H1 (cell line): ENCODE results near the gene MTCH2. TPM values are rescaled to one million over a fixed set of nuclear protein-coding genes. Genes with fewer than 3 reads are reported as not detected.

Experiments used
- CBX8 ChIP-seq: fragments of 300-800, 300-1000 bp; sonication (generic); IDR thresholded peaks from 2 replicates; pipeline ENCODE4 v1.7.1; 2016; ENCODE audit warnings: low read depth, low read length, borderline replicate concordance
- HDAC2 ChIP-seq, 2 experiments: fragments of 300-600 bp in 1 of 2; sonication (generic) in 1 of 2; IDR thresholded peaks; 2 replicates each; pipeline ENCODE4 v1.6.1; 2011 to 2012; ENCODE audit warnings: low read depth in 2 of 2, low read length in 2 of 2, mild to moderate bottlenecking in 2 of 2, moderate library complexity in 2 of 2, borderline replicate concordance in 1 of 2, inconsistent platforms in 1 of 2
- POLR2AphosphoS5 ChIP-seq: IDR thresholded peaks from 2 replicates; pipeline ENCODE4 v1.6.1; 2011; ENCODE audit warnings: low read depth, low read length
- polyA plus RNA-seq, 7 experiments: library from polyadenylated mRNA; depleted of rRNA in 3 of 7; stranded (reverse) in 5 of 7; unstranded in 2 of 7; fragments of >200 nt in 5 of 7; fragments of 200-250 nt in 2 of 7; gene quantifications; 1 replicate in 5 of 7; 2 replicates in 1 of 7; 4 replicates in 1 of 7; pipeline versions ENCODE4 v1.2.1 to v1.2.3, GENCODE V29; 2011 to 2013; ENCODE audit warnings: missing spikeins in 2 of 7, mixed read lengths in 2 of 7
- total RNA-seq: library from RNA; stranded (reverse); fragmentation: NEBNext Ultra II Directional; extraction: Animal tissue kit (Norgen Biotek cat#: 25700); gene quantifications from 2 replicates; pipeline ENCODE4 v1.2.1, GENCODE V29; 2021
- TF ChIP-seq, protein P1 (sequence below): IDR thresholded peaks from 2 replicates; pipeline ENCODE4 v1.6.1; 2012; ENCODE audit warnings: low read length, inconsistent platforms

The MTCH2 gene
- total and polyA plus RNA-seq, 2 of the 8 experiments (the other 6 are each of a cell fraction or from before 2014, with no cell fraction given): 157 to 171 TPM

- TF ChIP-seq CBX8: no peak
- TF ChIP-seq, protein P1, sequence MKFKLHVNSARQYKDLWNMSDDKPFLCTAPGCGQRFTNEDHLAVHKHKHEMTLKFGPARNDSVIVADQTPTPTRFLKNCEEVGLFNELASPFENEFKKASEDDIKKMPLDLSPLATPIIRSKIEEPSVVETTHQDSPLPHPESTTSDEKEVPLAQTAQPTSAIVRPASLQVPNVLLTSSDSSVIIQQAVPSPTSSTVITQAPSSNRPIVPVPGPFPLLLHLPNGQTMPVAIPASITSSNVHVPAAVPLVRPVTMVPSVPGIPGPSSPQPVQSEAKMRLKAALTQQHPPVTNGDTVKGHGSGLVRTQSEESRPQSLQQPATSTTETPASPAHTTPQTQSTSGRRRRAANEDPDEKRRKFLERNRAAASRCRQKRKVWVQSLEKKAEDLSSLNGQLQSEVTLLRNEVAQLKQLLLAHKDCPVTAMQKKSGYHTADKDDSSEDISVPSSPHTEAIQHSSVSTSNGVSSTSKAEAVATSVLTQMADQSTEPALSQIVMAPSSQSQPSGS: no peak
- no peak for TF ChIP-seq POLR2AphosphoS5
- no peak for TF ChIP-seq HDAC2 (IDR thresholded peaks at IDR 0.05; ENCODE audit: borderline replicate concordance in 1 of 2, low read depth in 2 of 2, low read length in 2 of 2)
Measured at GRCh38 chr11:47607380-47607779, 35.0 kb downstream of the MTCH2 start (continued).
